Left cardiac atrium (tissue), 4 donors: ENCODE results near the gene CCDC15. TPM values are rescaled to one million over a fixed set of nuclear protein-coding genes. Genes with fewer than 3 reads are reported as not detected.
A peak's percentile ranks its signal among the peaks of the same experiment; 100 is the strongest.

ENCODE experiments used
- ATAC-seq, 2 donors: fragments of 200-7000 bp; cut with Tn5 transposase; one replicate each; pipeline ENCODE4 v1.9.1; 2020; ENCODE audit warnings: mild to moderate bottlenecking in 2 of 2, moderate library complexity in 2 of 2
- DNase-seq: peaks from one replicate; pipeline ENCODE4 v3.0.0-alpha.2; 2020
- intact Hi-C, 2 donors: fragments of 100-400 bp; cut with DNase I; formaldehyde crosslinking; loops; one replicate each; pipeline versions ENCODE4 v1.14.1 to v1.15.1; 2022 to 2023
- total RNA-seq, 2 donors: library from RNA; stranded (reverse); fragmentation: NEBNext Ultra II Directional; extraction: Animal tissue kit (Norgen Biotek cat#: 25700); gene quantifications; one replicate each; pipeline ENCODE4 v1.2.1, GENCODE V29; 2021
- donor health status: DM: no; HTN: yes; CAD: no.
- donor health status: DM: no; HTN: yes; CAD: no; lungs with severe emphysema.
- donor health status: DM: yes; HTN: yes; CAD: no.
- donor health status: Dilated cardiomyopathy.

Gene CCDC15
- total RNA-seq, 2 donors from 2014 or later = 0.31 to 0.82 TPM

DNA sequence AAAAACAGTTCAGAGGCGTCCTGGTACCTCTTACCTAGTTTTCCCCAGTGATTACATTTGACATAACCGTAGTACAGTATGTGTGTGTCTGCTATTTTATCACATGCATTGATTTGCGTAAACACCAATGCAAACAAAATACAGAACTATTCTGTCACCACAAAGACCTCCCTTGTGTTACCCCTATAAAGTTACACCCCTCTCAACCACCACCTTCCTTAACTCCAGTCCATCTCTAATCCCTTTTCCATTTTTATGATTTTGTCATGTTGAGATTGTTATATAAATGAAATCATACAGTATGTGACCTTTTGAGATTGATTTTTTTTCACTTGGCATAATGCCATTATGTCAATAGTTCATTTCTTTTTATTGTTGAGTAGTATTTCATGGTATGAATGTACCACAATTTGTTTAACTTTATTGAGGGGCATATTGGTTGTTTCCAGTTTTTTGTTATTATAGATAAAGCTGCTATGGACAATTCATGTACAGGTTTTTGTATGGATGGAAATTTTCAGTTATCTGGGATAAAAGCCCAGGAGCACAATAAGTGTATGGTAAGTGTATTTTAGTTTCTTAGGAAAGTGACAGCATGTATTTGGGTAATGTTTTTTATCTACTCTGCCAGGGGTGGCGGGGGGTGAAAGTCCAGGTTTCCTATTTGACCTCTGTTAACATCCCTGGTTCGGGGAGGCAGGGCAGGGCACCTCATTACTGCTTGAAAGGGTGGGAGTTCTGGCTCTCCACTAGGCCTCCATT lies 103.1 kb downstream of the CCDC15 start:
- ATAC-seq (no peak), DNase-seq (no peak)
- intact Hi-C loops = no loop called here

DNA sequence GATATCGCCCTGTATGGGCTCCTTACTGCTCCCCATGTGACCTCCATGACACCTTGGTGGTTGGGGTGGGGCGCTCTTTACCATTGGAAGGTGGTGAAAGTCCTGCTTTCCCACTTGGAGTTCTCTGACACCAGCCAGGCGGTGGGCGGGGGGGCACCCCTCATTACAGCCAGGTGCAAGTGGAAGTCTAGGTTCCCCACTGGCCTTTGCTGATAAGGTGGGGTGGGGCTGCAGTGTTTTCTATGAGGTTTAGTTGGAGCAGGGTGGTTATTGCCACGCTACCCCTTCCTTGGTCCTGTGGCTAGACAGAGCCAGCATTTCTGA lies 103.7 kb downstream of the CCDC15 start:
- ATAC-seq (no peak), DNase-seq (no peak)
- intact Hi-C loops = no loop called here

DNA sequence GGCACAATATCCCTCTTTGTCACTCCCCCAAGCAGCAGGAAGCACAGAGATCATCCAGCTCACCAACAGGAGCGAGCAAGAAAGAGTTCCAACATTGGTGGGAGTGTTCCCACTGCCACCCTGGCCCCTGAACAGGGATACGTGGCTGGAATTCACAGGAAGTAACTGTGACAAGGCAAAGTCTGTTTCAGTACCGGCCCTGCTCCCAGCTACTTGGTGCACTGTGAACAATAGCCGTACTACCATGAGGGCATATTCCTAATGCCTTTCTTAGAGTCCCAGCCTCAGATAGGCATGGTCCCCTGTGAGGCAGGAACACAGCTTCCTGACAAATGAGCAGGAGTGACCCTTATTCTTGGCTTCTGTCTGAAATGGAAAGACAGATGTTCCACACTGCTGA lies 107.3 kb downstream of the CCDC15 start:
- intact Hi-C loops = no loop called here
- ATAC-seq (no peak), DNase-seq (no peak)

DNA sequence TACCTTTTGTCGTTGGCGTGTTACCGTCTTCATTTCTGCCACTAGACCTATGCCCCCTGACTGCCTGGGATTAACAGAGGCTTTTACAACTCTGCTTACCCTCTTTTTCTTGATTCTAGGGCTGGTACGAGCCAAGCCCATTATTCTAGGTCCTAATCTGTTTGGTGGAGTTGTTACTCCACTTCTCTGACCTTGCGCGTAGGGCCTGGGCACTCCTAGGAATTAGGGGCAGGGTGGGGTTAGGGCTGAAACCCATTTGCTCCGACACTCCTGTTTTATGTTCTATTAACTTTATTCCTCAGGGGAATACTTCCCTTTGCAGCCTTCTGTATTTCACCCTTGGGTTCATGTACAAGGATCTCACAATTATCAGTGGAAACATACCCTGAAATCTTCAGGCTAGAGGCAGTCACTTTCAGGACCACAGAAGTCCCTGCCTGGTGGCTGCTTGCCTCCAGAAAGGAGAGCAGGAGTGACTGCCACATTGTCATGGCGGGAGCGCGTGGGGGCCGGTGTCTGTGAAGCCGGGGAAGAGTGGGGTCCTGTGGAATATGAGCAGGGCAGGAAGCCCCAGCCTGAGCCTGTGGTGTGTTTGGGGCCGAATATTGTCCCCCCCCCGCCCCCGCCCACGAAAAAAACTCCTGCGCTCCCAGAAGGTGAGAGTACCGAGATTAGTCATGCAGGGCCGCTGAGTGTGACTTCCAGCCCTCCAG lies 108.4 kb downstream of the CCDC15 start:
- no peak for DNase-seq
- ATAC-seq = peak; percentile 16 to 29
- intact Hi-C loops = no loop called here

DNA sequence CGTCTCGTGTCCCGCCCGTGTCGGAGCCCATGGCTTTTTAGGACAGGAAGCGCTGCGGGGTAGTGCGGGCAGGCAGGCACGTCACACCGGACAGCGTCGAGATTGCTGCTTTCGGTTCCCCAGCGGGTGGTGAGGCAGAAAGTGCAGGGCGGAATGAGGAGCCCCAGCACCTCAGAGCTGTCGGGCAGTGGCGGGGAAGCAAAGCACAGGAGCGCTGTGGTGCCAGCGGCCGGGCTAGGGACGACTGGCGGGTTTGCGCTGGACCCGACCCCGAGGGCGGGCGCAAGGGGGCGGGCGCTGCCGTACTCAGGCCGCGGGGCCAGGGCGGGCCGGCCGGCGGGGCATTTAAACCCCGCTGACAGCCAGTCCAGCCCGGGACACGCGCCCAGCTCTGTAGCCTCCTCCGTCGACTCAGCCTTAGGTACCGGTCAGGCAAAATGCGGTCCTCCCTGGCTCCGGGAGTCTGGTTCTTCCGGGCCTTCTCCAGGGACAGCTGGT lies 109.0 kb downstream of the CCDC15 start, which contains the start of gene SLC37A2:
SLC37A2 (plus strand) TSS at position 375 of the 498 bp plus-strand sequence; CDS start at position 438, 63 bp downstream.
- peak; percentile 82 for DNase-seq
- intact Hi-C loops = no loop called here
- peak; percentile 93 to 96 for ATAC-seq

DNA sequence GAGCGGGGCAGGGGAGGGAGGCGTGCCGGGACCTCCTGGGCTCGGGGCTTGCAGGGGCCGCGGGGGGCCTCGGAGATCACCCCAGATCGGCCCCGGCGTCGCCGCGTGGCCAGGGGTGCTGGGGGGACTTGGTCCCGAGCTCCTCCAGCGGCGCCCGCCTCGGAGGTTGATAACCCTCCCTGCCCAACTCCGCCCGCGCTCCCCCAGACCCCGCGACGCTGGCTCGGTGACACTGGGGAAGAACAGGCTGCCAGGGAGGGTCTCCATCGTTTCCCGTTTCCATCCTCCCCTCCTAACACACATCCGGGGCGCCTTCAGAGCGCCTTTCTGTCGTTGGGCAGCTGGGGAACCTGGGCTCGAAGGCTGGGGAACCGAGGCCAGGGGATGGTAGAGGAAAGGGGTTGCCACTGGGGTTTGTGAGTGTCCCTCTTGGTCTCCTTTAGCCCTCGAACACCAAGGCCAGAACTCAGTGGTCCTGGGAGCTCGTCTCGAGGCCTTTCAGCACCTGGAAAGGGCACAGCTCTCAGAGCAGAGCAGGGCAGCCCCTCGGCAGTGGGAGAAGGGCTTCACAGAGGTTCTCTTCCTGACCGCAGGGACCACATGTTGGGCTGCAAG lies 109.5 kb downstream of the CCDC15 start:
- ATAC-seq (peak; percentile 13 to 21), DNase-seq (no peak)
- intact Hi-C loops = no loop called here

DNA sequence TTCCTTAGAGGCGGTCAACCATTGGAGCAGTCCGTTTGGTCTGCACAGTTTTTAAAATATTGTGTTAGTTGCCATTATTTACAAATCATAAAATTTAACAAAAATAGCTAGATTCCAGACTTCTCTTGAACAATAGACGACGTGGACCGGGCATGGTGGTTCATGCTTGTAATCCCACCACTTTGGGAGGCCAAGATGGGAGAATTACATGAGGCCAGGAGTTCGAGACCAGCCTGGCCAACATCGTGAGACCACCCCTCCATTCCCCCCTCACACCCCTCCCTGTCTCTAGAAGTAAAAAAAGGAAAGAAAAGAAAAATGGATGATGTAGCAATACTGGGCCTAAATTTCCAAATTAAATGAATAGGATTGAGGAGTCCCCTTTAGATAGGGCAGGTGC lies 110.1 kb downstream of the CCDC15 start:
- no peak for DNase-seq
- intact Hi-C loops = no loop called here
- no peak for ATAC-seq

DNA sequence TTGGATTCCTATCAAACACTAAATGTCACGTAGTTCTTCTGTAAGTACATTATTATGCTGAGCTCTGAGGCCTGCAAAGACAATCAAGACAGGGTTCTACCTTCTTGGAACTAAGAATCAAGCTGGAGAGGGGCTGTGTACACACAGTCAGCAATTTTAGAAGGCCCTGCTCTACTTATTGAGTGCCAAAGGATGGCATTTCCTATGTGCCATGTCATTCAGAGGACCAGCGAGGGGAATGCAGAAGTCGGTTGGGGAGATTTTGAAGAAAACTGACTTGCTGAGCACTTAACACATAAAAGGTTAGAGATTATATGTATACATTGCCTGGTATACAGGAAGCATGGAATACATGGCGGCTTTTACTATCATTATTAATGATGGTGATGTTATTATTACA lies 114.4 kb downstream of the CCDC15 start:
- intact Hi-C loops = no loop called here
- ATAC-seq (no peak), DNase-seq (no peak)

DNA sequence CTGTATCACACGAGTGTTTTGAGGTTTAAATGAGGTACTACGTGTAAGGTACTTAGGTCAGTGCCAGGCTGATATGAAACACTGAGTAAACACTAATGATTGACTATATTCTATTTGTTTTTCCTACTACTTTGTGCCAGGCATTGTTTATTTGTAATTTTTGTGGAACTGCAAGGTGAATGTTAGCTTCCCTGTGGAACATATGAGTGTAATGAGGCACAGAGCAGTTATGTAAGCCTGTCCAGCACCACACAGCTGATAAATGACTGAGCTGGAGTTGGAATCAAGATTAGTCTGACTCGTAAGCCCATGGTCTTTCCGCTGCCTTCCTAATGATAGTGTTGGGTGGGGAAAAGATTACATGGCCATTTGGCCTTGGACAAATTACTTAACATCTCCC lies 115.0 kb downstream of the CCDC15 start:
- ATAC-seq (peak in 1 of 2 donors; percentile 6), DNase-seq (no peak)
- intact Hi-C loops = no loop called here

DNA sequence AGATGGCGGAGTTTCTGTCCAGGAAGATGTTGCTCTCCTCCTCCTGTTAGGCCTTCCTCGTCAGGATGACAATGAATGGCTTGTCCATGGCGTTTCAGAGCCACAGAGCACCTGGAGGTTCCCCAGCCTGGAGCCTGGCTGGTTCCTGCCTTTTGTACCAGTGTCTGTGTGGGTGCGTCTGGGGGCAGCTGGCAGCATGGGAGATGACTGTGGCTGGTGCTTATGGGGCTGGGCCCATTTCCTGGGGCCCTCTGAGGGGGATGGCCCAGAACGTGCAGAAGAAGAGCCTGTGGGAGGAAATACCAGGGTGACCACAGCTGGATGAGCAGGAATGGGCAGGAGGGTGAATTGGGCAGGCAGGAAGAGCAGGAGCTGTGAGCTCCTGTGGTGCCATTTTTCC lies 115.8 kb downstream of the CCDC15 start:
- ATAC-seq (no peak), DNase-seq (no peak)
- intact Hi-C loops = no loop called here

DNA sequence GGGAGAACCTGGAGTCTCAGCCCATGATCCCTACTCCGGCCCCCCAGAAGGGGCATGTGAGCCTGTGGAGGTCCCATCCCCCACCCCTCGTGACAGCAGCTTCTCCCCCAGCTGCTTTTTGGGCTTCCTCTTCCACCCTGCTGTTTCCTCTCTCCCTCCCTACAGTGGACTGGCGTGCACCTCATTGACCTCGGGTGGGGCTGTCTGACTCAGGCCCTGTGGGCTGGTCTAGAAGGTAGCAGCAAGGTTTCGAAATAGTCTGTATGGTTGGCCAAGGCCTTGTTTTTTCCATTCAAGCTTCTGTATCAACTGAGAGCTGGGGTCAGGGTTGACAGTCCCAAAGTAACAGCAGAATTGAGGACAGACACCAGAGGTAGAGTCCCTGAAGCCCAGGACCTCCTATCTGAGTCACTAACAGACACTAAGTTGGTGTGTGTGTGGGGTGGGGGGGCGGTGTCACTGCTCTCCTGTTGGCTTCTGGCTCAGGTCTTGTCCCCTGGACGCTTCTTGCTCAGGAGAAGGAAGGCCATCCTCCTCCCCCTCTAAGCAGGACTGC lies 116.8 kb downstream of the CCDC15 start:
- ATAC-seq = peak; percentile 73 to 96

DNA sequence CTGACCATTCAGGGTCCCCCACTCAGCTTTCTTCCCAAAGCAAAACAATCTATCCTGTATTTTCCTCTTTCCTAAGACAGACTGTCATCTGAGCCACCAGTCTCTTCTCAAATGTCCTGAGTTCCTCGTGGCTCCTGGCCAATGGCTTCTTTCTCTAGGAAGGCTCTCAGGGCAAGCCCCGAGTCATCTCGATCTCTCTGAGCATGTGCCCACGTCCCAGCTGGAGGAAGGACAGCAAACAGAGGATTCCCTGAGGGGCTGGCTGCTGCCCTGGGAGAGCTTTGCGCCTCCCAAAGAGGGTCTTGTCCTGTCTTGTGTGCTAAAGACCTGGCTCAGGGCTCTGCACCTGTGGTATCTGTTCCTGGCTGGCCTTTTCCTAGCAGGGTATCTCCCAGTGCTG lies 117.4 kb downstream of the CCDC15 start:
- intact Hi-C loops = no loop called here
- peak in 1 of 2 donors; percentile 8 for ATAC-seq
- DNase-seq = no peak

More for the DNA sequence above, 116.8 kb downstream of the CCDC15 start:
- intact Hi-C loops = no loop called here
- DNase-seq = peak; percentile 78

DNA sequence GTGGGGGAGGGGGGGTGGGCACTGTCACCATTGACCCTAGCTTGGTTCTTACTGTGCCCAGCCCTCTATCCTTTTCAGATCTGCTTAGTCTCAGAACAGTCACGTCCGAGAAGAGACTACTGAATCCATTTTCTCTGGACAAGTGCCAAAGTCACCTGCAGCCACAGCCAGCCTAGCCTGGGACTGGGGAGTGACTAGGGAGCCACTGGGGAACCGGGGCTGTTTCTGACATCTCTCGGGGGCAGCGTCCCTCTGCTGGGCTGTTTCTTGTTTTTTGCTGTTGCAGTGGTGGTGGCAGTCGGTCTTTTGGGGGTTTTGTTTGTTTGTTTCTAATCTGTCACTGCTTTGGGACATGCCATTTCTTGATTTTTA lies 117.8 kb downstream of the CCDC15 start:
- DNase-seq (no peak), ATAC-seq (no peak)
- intact Hi-C loops = no loop called here

DNA sequence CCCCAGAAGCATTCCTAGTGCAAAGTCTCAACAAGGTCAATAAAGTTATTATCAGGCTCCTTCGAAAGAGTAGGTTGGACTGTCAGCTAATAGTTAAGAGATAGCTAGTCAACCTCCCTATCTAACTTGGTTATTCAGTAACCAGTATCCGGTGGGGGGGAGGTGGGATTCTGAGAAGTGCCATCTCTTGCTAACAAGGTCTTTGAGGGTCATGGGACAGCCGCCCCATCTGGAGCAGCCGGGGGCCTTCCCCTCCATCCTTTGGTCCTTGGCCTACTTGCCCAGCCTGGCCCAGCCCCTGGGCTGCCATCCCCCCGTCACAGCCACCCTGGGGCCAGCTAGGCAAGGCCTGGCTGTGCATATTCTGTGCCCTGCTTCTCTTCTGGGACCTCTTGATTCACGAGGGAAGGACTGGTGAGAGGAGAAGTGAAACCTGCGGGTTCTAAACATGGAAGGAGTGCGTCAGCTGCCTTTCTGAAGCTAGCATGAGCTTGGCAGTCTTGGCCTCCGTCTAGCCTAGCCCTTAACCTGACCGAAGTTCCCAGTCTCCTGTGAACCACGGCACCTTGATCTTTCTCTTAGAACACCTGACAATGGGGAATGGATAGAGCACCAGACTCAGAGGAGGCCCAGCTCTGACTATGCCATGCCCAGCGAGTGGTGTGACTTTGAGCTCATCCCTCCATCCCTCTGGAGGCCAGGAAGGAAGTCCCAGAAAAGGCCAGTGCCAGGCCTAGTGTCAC lies 118.4 kb downstream of the CCDC15 start:
- intact Hi-C loops = no loop called here

DNA sequence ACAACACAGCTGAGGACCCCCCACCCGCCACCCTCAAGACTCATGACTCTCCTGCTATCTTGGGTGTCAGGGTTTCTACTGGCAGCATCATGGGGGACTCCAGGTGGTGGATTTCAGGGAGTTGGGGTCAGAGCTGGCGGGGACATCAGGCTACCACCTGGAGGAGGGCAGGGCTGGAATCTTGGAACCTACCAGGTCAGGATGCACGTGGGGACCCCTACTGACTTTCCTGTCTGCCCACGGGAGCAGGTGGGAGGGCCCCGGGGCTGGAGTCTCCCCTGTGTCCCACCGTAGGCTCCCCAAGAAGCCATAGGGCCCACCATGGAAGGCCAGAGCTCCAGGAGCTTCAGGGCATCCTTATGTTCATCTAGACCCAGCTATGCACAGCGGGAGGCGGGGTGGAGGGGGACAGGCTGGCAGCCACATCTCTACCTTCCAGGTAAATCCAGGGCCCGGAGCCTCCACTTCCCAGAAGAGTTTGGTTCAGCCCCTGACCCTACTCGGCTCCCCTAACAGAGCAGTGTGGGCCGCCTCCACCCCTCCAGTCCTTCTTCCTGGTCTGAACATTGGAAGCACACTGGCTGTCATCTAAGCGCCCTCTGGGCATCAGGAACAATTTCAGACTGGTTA lies 119.1 kb downstream of the CCDC15 start:
- ATAC-seq (no peak), DNase-seq (no peak)
- intact Hi-C loops = no loop called here

More for the DNA sequence above, 118.4 kb downstream of the CCDC15 start:
- DNase-seq (no peak), ATAC-seq (peak; percentile 27 to 51)

DNA sequence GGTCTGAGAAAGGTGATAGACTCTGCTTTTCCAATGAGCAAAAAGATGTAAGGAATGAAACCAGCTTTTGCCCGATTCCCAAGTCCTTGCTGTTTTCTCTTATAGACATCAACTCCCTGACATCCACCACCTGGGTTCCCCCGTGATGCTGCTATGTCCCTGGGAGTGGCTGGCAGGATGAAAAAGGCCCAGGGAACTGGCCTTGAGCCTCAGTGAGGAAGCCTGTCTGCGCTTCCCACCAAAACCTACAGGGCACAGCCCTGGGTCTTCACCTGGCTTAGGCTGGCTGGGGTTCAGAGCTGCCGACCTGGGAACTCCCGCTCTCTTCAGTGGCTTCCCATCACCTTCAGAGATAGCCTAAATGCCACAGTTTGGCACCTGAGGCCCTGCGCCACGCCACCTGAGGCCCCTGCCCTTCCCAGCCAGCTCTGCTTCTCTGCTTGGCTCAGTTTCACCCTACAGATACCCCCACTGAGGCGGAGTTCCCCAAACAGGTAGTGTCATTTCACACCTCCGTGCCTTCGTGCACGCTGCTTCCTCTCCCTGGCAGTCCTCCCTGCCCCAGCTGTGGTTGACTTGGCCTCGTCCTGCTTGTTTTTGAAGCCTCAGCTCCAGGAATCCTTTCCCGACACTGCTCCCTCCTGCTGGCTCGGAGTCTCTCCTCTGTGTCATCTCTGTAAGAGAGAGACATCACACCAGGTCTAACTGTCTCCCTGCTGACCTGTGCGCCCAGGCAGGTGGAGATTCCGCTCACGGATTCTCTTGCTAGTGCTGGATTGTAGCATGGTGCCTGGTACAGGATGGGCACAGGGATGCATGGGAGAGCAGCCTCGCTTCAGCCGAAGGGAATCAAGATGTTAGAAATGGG lies 119.8 kb downstream of the CCDC15 start:
- DNase-seq (no peak), ATAC-seq (no peak)

DNA sequence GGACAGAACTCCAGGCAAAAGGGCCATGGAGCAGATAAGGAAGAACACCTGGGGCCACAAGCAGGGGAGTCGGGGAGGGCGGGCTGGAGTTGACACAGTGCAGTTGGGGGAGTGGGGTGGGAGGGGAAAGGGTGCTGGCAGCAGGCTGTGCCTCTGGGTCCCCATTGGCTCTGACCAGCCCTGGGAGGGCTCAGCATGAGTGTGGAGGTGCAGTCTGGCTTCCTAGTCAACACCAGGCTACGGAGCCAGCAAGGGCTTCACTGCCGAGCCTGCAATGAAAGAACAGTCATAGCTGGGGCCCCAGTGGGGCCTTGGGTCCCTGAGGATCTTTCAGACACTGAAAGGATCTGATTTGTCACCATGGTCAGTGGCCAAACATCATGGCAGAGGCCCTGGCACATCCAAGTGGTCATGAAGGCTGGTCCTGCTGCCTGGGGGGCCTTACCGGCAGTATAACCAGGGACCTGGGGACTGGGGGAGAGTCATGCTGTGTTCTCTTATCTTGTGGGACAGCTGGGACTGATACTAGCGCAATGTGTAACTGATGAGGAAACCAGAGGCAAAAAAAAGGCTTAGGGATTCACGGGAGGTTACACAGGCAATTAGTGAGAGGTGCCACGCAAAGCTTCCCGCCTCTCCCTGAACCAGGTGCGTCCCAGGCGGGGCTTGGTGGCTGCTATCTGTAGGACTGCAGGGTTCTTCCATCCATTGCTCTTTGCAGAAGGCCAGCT lies 120.7 kb downstream of the CCDC15 start:
- intact Hi-C loops = no loop called here
- ATAC-seq (no peak), DNase-seq (no peak)

More for the DNA sequence above, 119.8 kb downstream of the CCDC15 start:
- intact Hi-C loops = no loop called here
